Brain microvascular endothelial cell (primary cell): Measurements from ENCODE around the gene CENPH.
"Not testable (repeated sequence)": the region's sequence is repeated elsewhere in the genome, so short reads cannot be mapped to it uniquely, and the experiment has no call there.

Experiments
- DNase-seq: peaks from one replicate; pipeline ENCODE4 v3.0.0-alpha.2; 2020
- H3K27ac ChIP-seq: fragments of 250-450 bp; sonication (Bioruptor Pico); 2 replicates; pipeline ENCODE4 v1.5.1; 2020; ENCODE audit warnings: mild to moderate bottlenecking, moderate library complexity
- H3K27me3 ChIP-seq: fragments of 250-450 bp; sonication (Bioruptor Pico); replicated peaks from 2 replicates; pipeline ENCODE4 v1.5.1; 2020; ENCODE audit warnings: mild to moderate bottlenecking
- H3K36me3 ChIP-seq: fragments of 250-450 bp; sonication (Bioruptor Pico); replicated peaks from 2 replicates; pipeline ENCODE4 v1.5.1; 2020; ENCODE audit warnings: mild to moderate bottlenecking
- H3K4me3 ChIP-seq: 2 replicates; pipeline ENCODE4 v1.5.1; 2011; ENCODE audit warnings: low read depth, mild to moderate bottlenecking, control low read depth, low read length, moderate library complexity
- in situ Hi-C: cut with HindIII; loops from 2 replicates; pipeline ENCODE4 v1.10.0; 2017; ENCODE audit warnings: low sequenced_read_pairs, low pct_ligation_motif_present
- TF ChIP-seq, protein P1 (sequence below): IDR thresholded peaks from 2 replicates; pipeline ENCODE4 v1.5.1; 2011; ENCODE audit warnings: low read depth, mild to moderate bottlenecking, moderate library complexity, low read length, control low read depth, inconsistent platforms; ENCODE audit errors: missing control alignments

The CENPH gene

DNA sequence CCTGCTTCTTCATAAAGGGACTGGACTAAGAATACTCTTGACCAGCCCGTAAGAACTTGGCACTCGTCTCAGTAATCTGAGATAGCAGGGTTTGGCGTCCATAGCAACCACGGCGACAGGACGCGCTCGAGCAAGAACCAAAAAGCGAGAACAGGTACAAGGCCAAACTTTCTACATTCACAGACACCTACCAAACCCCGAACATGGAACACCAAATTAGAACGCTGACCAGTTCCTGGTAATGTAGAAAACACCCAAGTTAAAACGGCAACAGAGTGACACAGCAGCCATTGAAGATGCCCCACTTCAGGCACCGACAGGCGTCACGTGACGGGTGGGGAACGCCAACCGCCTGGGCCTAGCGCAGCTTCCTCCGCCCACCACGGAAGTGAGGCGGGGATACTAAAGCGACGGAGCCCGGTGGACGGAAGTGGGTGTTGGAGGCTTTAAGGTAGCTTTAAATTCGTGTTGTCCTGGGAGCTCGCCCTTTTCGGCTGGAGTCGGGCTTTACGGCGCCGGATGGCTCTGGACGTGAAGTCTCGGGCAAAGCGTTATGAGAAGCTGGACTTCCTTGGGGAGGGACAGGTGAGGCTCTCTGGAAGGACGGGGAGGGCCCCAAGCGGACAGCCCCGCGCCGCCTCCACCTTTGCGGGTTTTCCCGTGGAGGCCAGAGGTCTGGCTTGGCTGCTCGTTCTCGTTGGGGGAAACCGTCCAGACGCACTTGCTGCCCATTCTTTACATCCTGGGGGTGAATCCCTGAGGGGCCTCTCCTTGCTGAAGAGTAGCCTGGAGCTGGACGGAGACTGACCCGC, 45.3 kb downstream of the CENPH start, which contains the start of gene CDK7:
Gene CDK7, plus strand, starts transcription at position 430 of the 812 bp plus-strand sequence. Its CDS starts 90 bp downstream, at position 520.
- in situ Hi-C loops, result no loop called here
- peak; percentile 91 for DNase-seq
- H3K27ac ChIP-seq, result peak within 1 kb of the TSS; percentile 87
- peak within 1 kb of the TSS; percentile 98 for H3K4me3 ChIP-seq
- TF ChIP-seq, protein P1, sequence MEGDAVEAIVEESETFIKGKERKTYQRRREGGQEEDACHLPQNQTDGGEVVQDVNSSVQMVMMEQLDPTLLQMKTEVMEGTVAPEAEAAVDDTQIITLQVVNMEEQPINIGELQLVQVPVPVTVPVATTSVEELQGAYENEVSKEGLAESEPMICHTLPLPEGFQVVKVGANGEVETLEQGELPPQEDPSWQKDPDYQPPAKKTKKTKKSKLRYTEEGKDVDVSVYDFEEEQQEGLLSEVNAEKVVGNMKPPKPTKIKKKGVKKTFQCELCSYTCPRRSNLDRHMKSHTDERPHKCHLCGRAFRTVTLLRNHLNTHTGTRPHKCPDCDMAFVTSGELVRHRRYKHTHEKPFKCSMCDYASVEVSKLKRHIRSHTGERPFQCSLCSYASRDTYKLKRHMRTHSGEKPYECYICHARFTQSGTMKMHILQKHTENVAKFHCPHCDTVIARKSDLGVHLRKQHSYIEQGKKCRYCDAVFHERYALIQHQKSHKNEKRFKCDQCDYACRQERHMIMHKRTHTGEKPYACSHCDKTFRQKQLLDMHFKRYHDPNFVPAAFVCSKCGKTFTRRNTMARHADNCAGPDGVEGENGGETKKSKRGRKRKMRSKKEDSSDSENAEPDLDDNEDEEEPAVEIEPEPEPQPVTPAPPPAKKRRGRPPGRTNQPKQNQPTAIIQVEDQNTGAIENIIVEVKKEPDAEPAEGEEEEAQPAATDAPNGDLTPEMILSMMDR, result no peak
- no peaks in the 10 kb centered on the region for H3K27me3 ChIP-seq
- H3K36me3 ChIP-seq, result peaks cover 15% of the 10 kb centered on the region

DNA sequence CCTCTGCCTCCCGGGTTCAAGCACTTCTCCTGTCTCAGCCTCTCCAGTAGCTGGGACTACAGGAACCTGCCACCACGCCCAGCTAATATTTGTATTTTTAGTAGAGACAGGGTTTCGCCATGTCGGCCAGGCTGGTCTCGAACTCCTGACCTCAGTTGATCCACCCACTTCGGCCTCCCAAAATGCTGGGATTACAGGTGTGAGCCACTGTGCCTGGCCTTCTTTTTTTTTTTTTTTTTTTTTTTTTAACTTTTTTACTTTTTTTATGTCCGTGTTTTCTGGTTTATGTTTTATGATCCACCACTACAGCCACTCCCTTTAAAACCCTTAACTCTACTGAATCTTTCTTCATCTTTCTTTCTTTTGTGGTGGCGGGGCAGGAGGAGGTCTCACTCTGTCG, 47.4 kb downstream of the CENPH start:
- H3K4me3 ChIP-seq, H3K27ac ChIP-seq, in situ Hi-C loops: not testable (repeated sequence)

DNA sequence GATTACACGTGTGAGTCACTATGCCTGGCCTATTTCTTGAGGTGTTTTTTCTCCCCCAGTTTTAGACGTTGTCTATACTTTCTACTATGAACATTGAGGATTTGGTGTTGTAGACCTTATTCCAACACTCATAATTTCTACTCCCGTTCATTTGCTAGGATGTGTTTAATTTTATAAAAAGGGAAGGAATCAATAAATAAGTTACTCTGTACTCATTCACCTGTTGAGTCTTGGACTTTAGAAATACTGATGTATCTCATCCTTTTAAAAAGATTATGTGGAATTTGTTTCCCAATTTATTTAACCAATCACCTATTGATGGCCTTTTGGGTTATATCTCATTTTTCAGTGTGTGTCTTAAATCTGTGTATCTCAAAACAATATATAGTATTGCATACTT, 48.5 kb downstream of the CENPH start:
- in situ Hi-C loops, result no loop called here
- no peak overlapping the region for H3K27ac ChIP-seq
- no peak overlapping the region for H3K4me3 ChIP-seq
- no peak for DNase-seq
- H3K27me3 ChIP-seq, result no peaks in the 10 kb centered on the region
- TF ChIP-seq, protein P1, result no peak
- peaks cover 21% of the 10 kb centered on the region for H3K36me3 ChIP-seq

More for the DNA sequence above, 47.4 kb downstream of the CENPH start:
- peaks cover 21% of the 10 kb centered on the region for H3K36me3 ChIP-seq
- H3K27me3 ChIP-seq, DNase-seq: not testable (repeated sequence)

DNA sequence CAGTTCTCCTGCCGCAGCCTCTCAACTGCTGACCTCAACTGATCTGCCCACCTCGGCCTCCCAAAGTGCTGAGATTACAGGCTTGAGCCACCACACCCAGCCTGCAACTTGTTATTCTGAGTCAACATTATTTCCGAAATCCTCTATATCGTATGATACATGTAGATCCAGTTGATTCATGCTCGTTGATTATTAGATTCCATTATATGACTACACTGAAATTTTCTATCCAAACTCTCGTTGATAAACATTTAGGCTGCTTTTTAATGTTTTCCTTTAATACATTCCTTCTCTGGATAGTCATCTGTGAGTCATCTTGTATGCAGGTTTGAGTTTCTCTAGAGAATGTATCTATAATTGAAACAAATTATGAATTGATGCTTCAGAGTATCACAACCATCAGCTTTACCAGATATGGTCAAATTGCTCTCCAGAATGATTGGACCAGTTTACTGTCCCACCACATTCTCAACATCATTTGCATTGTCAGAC, 49.4 kb downstream of the CENPH start:
- Histone ChIP-seq H3K27me3 (no peaks in the 10 kb centered on the region), H3K4me3 (no peak overlapping the region), H3K27ac (peak overlapping the region; percentile 49), H3K36me3 (peaks cover 21% of the 10 kb centered on the region)
- in situ Hi-C loops, result no loop called here
- peak; percentile 65 for DNase-seq
- TF ChIP-seq, protein P1, result no peak

DNA sequence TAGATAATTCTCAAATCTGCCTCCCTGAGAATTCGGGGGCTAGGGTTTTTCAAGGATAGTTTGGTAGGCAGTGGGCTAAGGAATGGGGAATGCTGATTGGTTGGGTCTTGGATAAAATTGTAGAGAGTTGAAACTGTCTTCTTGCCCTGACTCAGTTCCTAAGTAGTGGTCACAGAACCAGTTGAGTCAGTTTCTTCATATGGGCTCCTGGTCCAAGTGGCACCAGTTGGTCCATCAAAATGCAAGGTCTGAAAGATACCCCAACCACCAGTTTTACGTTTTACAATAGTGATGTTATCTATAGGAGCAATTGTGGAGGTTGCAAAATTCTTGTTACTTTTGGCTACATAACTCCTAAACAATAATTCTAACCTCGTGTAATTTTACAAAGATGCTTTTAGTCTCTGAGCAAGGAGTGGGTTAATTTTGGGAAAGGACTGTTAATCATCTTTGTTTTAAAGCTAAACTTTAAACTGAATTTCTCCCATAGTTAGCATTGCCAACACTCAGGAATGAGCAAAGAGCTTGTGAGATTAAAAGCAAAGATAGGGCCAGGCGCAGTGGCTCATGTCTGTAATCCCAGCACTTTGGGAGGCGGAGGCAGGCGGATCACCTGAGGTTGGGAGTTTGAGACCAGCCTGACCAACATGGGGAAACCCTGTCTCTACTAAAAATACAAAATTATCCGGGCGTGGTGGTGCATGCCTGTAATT, 53.0 kb downstream of the CENPH start:
- in situ Hi-C loops, result no loop called here
- H3K27me3 ChIP-seq, result no peaks in the 10 kb centered on the region
- H3K36me3 ChIP-seq, result peaks cover 16% of the 10 kb centered on the region
- H3K27ac ChIP-seq, result no peak overlapping the region
- DNase-seq, result no peak
- no peak overlapping the region for H3K4me3 ChIP-seq
- TF ChIP-seq, protein P1, result no peak

DNA sequence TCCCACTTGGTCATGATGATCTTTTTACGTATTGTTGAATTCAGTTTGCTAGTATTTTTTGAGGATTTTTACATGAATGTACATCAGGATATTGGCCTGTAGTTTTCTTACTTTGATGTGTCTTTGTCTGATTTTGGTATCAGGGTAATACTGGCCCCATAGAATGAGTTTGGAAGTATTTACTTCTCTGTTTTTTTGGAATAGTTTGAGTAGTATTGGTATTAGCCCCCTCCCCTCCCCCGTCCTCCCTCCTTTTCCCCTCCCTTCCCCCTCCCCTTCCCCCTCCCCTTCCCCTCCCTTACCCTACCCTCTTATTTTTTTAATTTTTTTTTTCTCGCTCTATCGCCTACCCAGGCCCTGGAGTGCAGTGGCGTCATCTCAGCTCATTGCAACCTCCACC, 55.6 kb downstream of the CENPH start:
- Histone ChIP-seq H3K36me3 (peaks cover 6% of the 10 kb centered on the region), H3K4me3 (no peak overlapping the region), H3K27ac (no peak overlapping the region), H3K27me3 (no peaks in the 10 kb centered on the region)
- DNase-seq, result no peak
- TF ChIP-seq, protein P1, result no peak
- in situ Hi-C loops, result no loop called here
